ENCODE results near the gene ZNF423.

ZNF423 gene

DNA sequence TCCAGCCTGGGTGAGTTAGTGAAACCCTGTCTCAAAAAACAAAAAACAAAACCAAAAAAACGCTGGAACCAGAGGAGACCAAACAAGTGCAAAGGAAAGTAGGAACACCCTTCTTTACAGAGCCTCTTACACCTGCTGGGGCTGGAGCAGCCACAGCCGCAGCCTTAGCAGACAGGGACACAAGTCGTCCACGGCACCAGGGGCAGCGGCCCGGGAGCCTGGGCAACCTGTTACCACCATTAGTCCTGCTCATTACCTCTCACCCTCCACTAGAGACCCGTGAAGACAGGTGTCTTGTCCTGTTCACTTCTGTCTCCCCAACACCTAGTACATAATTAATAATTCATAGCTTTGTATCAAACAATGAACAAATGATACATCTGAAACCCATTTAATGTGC lies 398.7 kb downstream of the ZNF423 start:
- no peak overlapping the region for H3K4me3 ChIP-seq (ENCODE audit: low read depth, low read length)
- TF ChIP-seq, protein P1, sequence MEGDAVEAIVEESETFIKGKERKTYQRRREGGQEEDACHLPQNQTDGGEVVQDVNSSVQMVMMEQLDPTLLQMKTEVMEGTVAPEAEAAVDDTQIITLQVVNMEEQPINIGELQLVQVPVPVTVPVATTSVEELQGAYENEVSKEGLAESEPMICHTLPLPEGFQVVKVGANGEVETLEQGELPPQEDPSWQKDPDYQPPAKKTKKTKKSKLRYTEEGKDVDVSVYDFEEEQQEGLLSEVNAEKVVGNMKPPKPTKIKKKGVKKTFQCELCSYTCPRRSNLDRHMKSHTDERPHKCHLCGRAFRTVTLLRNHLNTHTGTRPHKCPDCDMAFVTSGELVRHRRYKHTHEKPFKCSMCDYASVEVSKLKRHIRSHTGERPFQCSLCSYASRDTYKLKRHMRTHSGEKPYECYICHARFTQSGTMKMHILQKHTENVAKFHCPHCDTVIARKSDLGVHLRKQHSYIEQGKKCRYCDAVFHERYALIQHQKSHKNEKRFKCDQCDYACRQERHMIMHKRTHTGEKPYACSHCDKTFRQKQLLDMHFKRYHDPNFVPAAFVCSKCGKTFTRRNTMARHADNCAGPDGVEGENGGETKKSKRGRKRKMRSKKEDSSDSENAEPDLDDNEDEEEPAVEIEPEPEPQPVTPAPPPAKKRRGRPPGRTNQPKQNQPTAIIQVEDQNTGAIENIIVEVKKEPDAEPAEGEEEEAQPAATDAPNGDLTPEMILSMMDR (IDR thresholded peaks at IDR 0.05; ENCODE audit: borderline replicate concordance, insufficient read depth, low read depth, low read length), result no peak

DNA sequence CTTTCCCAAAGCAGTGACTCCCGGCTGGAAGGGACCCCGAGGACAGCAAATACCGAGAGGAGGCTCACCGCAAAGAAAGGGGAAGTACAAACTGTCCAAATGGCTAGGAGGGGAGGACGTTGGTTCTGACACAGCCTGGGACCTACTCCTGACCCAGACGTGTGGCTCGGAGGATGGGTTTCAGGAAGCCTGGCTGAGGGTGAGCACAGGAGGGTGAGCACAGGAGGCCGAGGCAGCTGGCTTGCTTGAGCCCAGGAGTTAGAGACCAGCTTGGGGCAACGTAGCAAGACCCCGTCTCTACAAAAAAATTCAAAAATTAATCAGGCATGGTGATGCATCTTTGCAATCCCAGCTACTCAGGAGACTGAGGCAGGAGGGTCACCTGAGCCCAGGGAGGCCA lies 399.1 kb downstream of the ZNF423 start:
- H3K4me3 ChIP-seq (ENCODE audit: low read depth, low read length), result no peak overlapping the region
- TF ChIP-seq, protein P1 (IDR thresholded peaks at IDR 0.05; ENCODE audit: borderline replicate concordance, insufficient read depth, low read depth, low read length), result no peak

DNA sequence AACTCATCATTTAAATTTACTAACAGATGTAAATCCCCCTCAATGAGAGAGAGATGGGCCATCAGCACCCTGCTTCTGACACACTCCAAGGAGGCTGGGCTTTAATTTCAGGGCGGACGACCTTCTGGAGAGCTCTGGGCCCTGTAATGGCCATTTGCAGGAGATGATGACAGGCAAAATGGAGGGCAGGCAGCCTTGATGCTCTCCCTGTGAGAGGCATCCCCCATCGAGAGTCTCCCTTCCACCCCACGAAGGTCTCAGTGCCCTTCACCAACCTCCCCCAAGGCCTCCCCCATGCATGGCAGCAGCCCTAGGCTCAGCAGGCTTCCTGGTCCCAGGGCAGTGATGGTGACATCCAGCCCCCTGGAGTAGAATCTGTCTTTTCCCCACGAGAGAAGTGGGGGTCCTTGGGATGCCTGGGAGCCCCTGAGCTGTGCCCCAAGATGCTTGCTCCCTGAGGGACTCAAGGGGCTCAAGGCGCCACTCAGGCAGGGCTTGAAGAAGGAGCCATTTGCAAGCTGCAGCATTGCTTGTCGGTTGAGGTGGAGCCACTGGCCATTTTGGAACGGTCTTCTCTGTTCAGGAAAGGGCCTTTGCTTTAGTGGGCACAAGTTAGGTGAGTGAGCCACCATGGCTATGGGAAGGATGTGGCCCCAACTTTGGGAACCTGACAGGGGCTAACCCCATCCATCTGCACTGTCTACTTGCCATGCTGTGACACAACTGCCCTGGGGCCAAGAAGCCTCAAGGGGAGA lies 399.7 kb downstream of the ZNF423 start:
- TF ChIP-seq, protein P1 (IDR thresholded peaks at IDR 0.05; ENCODE audit: borderline replicate concordance, insufficient read depth, low read depth, low read length), result no peak
- no peak overlapping the region for H3K4me3 ChIP-seq (ENCODE audit: low read depth, low read length)

DNA sequence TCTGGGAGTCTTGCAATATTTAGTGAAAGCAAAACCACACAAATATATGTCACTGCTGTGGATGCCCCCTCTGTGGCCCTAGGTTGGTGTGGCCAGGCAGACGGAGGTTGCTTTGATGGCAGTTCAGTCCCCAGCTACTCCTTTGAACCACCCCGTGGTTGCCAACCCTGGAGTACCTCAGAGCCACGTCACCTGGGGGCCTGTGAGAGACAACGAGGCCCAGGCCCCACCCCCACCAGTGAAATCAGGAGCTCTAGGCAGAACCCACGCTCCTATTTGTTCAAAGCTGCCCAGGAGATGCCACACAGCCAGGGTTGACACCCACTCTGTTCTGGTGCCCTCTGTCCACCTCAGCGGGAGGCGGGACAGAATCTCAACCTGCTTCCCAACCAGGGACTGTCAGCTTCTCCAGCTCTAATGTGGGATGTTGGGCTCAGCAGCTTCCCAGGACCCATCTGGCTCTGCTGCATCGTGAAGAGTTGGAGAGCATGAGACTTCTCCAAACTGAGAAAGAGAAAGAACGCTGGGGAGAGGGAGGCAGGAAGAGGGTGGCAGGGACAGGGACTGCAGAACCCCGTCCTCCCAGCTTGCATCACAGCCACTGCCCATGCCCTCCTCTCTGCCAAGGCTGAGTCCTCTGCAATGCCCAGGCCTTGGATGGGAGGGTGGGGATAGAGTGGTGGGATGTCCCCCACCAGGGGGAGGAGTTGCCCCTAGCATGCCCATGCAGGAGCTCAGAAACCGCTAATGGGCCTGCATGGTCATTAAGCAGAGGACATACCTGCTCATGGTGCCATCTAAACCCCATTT lies 400.5 kb downstream of the ZNF423 start:
- no peak overlapping the region for H3K4me3 ChIP-seq (ENCODE audit: low read depth, low read length)
- TF ChIP-seq, protein P1 (IDR thresholded peaks at IDR 0.05; ENCODE audit: borderline replicate concordance, insufficient read depth, low read depth, low read length), result no peak

DNA sequence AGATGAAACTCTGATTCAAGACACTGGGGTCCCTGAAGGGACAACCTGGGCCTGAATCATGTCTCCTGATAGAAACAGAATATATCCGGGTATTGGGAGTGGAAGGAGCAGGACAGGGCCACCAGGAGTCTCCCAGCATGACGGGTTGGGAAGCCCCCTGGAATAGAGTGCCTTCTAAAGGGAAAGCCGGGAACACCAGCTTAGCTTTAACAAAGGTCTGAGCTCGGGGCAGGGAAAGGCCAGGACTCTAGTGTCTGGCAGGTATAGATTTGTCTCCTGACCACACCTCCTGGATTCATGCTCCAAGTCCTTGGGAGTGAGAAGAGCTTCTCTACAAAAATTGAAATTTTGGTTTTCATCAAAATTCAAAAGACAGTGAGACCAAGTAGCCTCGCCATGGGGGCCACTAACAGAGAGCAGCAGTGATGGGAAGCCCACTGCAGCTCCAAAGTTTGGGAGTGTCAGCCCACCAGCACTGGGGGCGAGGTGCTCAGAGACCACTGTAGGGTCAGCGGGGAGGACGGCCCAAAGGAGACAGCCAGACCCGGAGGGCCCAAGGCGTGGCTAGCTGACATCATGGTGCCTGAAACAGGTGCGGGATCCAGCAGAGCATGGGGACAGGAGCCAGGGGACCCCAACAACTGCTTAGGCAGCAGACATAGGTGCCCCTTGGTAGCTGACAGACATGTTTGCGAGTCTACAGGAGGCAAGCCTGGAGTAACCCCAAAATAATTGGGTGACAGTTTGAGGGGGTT lies 401.3 kb downstream of the ZNF423 start:
- TF ChIP-seq, protein P1 (IDR thresholded peaks at IDR 0.05; ENCODE audit: borderline replicate concordance, insufficient read depth, low read depth, low read length), result no peak
- H3K4me3 ChIP-seq (ENCODE audit: low read depth, low read length), result no peak overlapping the region

DNA sequence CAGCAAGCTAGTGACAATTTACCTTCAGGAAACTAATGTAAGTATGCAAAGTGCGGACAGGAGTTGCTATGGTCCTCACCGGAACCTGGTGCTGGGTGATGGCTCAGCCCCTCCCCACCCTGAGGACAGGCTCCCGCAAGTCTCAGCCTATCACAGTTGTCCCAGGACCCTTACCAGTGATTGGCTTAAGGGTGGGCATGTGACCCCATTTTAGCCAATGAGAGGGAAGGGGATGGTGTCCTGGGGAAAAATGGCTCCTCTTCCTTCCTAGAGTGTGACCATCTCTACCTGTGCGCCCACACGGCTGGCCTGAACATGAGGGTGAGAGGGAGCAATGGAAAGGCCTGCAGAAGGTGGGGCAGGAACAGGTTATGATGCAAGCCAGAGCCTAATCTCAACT lies 401.9 kb downstream of the ZNF423 start:
- no peak overlapping the region for H3K4me3 ChIP-seq (ENCODE audit: low read depth, low read length)

More for the DNA sequence above, 401.9 kb downstream of the ZNF423 start:
- TF ChIP-seq, protein P1 (IDR thresholded peaks at IDR 0.05; ENCODE audit: borderline replicate concordance, insufficient read depth, low read depth, low read length), result no peak

All from GM12875 (cell line).